Measurements from ENCODE around the gene CPA5.

Gene CPA5

DNA sequence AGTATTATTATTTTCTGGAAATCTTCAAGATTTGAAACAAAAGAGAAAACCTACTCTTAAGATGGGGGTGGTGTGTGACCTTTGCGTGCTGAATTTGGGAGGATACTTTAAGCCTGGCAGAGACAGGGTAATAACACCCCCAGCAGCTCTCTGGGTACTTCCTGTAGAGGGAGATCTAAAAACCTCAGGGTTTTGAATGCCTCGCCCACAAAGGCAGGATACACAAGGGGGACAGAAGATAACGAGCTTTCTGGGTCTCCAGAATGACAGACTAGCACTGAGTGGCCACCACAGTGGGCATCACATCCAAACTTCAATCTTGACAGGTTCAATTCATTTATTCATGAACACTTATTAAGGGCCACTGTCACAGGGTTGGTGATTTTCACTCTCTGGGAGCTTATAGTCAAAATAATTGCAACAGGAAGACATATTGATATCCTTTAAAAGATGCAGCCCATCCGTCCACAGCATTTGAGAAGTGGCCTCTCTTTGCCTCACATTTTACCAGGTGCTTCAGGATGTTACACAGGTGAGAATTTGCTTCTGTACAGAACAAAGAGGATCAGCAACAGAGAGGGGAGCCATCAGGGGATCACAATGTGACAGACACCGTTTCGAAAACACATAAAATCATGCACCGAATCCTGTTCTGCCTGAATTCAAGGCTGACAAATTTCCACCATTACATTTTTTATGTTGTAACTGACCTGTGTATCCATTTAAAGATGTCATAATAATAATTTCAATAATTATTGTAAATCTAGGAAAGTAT lies 50.0 kb downstream of the CPA5 start:
- H3K27ac ChIP-seq, result peak overlapping the region in 1 of 2 donors; percentile 81

DNA sequence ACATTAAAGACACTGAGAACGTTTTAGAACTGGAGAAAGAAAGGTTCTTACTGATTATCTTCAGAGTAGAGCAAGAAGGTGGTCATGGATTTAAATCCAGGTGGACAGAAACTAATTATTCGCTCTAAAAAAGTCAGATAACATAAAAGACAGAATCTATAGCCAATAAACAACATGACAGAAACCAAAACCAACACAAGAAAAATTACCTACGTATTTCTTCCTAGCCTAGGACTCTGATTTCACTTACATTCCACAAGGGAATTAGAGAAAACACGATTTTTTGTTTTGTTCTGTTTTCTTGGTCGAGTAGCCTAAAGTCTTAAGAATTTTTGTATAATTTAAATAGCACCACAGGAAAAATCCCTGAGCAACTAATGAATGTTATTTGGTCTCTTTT lies 50.8 kb downstream of the CPA5 start:
- DNase-seq, result no peak
- Histone ChIP-seq H3K4me3 (peak overlapping the region; percentile 19 to 29), H3K4me1 (peaks cover 0 to 70% (median 16%) of the 10 kb centered on the region in 4 donors), H3K9me3 (no peaks in the 10 kb centered on the region), H3K27ac (peak overlapping the region; percentile 66 to 81), H3K27me3 (no peaks in the 10 kb centered on the region), H3K36me3 (no peaks in the 10 kb centered on the region)
- intact Hi-C loops (cut with DNase I; ENCODE audit: low total_unique reads), result loop anchor here (10.0 kb wide), 1 partner anchor 121 kb away; no protein-coding TSS in a partner anchor
- TF ChIP-seq, protein P1, sequence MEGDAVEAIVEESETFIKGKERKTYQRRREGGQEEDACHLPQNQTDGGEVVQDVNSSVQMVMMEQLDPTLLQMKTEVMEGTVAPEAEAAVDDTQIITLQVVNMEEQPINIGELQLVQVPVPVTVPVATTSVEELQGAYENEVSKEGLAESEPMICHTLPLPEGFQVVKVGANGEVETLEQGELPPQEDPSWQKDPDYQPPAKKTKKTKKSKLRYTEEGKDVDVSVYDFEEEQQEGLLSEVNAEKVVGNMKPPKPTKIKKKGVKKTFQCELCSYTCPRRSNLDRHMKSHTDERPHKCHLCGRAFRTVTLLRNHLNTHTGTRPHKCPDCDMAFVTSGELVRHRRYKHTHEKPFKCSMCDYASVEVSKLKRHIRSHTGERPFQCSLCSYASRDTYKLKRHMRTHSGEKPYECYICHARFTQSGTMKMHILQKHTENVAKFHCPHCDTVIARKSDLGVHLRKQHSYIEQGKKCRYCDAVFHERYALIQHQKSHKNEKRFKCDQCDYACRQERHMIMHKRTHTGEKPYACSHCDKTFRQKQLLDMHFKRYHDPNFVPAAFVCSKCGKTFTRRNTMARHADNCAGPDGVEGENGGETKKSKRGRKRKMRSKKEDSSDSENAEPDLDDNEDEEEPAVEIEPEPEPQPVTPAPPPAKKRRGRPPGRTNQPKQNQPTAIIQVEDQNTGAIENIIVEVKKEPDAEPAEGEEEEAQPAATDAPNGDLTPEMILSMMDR (IDR thresholded peaks at IDR 0.05), result no peak

More for the DNA sequence above, 50.0 kb downstream of the CPA5 start:
- TF ChIP-seq, protein P1 (IDR thresholded peaks at IDR 0.05), result no peak
- intact Hi-C loops (cut with DNase I; ENCODE audit: low total_unique reads), result loop anchor here (10.0 kb wide), 1 partner anchor 120 kb away; no protein-coding TSS in a partner anchor
- DNase-seq, result no peak
- Histone ChIP-seq H3K4me3 (no peak overlapping the region), H3K27me3 (no peaks in the 10 kb centered on the region), H3K36me3 (no peaks in the 10 kb centered on the region), H3K4me1 (peaks cover 0 to 62% (median 14%) of the 10 kb centered on the region in 4 donors), H3K9me3 (no peaks in the 10 kb centered on the region)

DNA sequence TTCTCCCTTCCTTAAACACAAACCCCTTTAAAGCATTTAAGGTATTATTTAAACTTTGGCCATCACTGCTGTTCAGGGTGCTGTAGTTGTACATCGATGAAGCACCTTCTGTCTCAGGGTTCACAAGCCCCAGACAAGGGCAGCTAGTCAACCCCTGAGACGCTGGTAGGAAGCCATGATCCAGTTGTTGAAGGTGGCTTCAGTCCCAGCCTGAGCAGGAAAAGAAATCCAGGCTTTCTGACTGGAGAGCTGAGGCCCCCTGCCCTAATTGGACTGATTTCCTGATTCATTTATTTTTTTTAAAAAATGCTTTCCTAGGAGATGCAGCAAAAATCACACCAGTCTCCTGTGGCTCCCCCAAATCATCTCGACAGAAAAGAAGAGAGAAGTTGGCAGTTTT lies 51.5 kb downstream of the CPA5 start:
- no peak for DNase-seq
- H3K36me3 ChIP-seq, result no peaks in the 10 kb centered on the region
- H3K27me3 ChIP-seq, result no peaks in the 10 kb centered on the region
- H3K4me3 ChIP-seq, result peak overlapping the region; percentile 19 to 29
- TF ChIP-seq, protein P1 (IDR thresholded peaks at IDR 0.05), result no peak
- intact Hi-C loops (cut with DNase I; ENCODE audit: low total_unique reads), result loop anchor here (10.0 kb wide), 1 partner anchor 121 kb away; no protein-coding TSS in a partner anchor
- peak overlapping the region; percentile 66 to 81 for H3K27ac ChIP-seq
- H3K4me1 ChIP-seq, result peaks cover 0 to 77% (median 18%) of the 10 kb centered on the region in 4 donors
- H3K9me3 ChIP-seq, result no peaks in the 10 kb centered on the region

DNA sequence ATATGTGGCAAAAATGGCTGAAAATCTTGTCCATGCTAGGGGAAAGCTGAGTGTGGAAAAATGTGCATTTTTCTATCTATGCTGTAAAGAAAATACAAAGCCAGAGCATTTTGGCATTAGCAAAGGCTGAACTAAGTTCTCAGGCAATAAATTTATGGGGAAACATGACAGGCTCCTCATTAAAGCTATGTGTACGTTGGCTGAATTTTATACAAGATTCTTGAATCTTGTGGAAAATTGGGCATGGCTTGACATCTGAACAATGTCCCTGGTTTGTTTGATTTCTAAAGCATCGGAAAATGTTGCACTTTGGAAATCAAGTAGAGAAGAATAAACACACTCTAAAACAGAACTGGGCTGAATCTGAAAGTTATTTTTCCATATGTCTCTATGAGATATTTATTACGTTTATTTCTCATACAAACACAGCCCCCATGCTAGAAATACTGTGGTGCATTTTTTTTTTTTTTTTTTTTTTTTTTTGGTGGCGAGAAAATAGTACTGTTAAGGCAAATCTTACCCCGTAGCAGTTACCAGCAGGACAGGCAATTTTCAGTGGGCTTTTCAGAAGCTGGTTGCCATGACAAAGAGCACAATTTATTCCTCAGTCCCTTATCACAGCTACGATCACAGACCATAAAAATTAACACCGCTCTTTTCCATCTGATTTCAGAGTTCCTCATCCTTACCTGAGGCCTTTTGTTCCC lies 52.6 kb downstream of the CPA5 start:
- intact Hi-C loops (cut with DNase I; ENCODE audit: low total_unique reads), result loop anchor here (10.0 kb wide), 1 partner anchor 122 kb away; no protein-coding TSS in a partner anchor
- no peaks in the 10 kb centered on the region for H3K36me3 ChIP-seq
- H3K27ac ChIP-seq, result peak overlapping the region; percentile 66 to 81
- H3K4me3 ChIP-seq, result peak overlapping the region; percentile 12 to 29
- no peaks in the 10 kb centered on the region for H3K27me3 ChIP-seq
- H3K9me3 ChIP-seq, result no peaks in the 10 kb centered on the region
- no peak for DNase-seq
- TF ChIP-seq, protein P1 (IDR thresholded peaks at IDR 0.05), result no peak
- peaks cover 0 to 75% (median 18%) of the 10 kb centered on the region in 4 donors for H3K4me1 ChIP-seq

DNA sequence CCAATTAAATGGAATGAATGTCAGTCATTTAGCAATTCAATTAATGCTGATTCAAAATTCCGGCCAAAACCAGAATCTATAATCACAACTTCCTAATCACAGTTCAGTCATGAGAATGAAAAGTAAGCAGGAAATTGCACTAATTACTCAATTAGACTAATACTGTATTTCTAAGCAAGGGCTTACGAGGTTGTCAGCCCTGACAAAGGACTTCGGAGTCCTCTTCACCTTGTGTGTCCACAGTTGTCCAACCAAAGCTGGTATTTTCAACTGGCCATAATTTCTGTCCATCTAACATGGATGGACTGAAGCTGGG lies 53.1 kb downstream of the CPA5 start:
- DNase-seq, result no peak
- TF ChIP-seq, protein P1 (IDR thresholded peaks at IDR 0.05), result no peak
- Histone ChIP-seq H3K36me3 (peaks cover 0 to 5% (median 0%) of the 10 kb centered on the region in 3 donors), H3K27ac (peak overlapping the region; percentile 66 to 81), H3K4me1 (peaks cover 0 to 70% (median 15%) of the 10 kb centered on the region in 4 donors), H3K4me3 (no peak overlapping the region), H3K27me3 (no peaks in the 10 kb centered on the region), H3K9me3 (no peaks in the 10 kb centered on the region)
- intact Hi-C loops (cut with DNase I; ENCODE audit: low total_unique reads), result loop anchor here (10.0 kb wide), 1 partner anchor 123 kb away; no protein-coding TSS in a partner anchor
